HG02943 (cell line): ENCODE results near the gene HOMER1.
"Not testable (repeated sequence)": the region's sequence is repeated elsewhere in the genome, so short reads cannot be mapped to it uniquely, and the experiment has no call there.

Experiments
- ATAC-seq: cut with Tn5 transposase; IDR thresholded peaks from one replicate; pipeline ENCODE4 v1.9.1; 2021; ENCODE audit warnings: mild to moderate bottlenecking, low read depth, moderate library complexity; ENCODE audit not compliant: unreplicated experiment

The HOMER1 gene

GRCh38 chr5:79436224-79436623 lies 77.7 kb downstream of the HOMER1 start:
- no peak for ATAC-seq

- no peak for ATAC-seq
Observed at GRCh38 chr5:79430196-79430595, 83.7 kb downstream of the HOMER1 start.

- no peak for ATAC-seq
Observed at GRCh38 chr5:79423296-79423695, 90.6 kb downstream of the HOMER1 start.

DNA sequence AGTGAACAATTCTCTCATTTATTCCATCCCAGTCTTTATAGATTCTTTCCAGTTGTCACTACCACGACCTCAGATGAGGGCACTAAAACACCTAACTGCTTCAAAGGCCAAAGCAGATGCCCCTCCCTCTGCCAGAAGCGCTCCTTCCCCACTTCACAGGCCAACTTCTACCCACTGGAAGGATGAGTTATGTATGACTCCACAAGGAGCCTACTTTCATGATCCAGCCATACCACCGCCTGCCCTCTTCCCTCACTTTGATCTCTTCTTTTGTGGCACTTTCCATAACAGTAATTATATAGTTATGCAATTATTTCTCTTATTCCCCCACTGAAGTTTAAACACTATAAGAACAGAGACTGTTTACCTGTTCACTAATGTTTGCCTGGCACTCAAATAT lies 93.7 kb downstream of the HOMER1 start:
- no peak for ATAC-seq

GRCh38 chr5:79418276-79418675 lies 95.7 kb downstream of the HOMER1 start:
- ATAC-seq: no peak

DNA sequence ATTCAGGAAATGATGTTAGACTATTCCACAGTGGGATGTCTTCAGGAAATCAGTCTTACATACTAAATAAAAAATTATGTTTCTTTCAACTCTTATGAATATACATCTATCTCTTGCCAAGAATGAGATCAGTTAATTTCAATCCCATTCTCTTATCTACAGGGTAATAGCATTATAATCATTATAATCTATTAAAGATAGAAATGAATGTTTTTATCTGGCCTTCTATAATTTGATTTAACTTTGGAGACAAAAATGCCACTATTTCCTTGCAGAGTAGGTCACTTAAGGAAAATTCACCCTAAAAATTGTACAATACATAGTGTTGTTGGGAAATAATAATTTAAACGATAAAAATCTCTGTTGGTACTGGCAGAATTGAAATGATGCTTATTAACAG lies 96.4 kb downstream of the HOMER1 start:
- no peak for ATAC-seq

- no peak for ATAC-seq
Observed at GRCh38 chr5:79416499-79416898, 97.4 kb downstream of the HOMER1 start.

GRCh38 chr5:79413112-79413511 lies 100.8 kb downstream of the HOMER1 start:
- ATAC-seq: no peak

DNA sequence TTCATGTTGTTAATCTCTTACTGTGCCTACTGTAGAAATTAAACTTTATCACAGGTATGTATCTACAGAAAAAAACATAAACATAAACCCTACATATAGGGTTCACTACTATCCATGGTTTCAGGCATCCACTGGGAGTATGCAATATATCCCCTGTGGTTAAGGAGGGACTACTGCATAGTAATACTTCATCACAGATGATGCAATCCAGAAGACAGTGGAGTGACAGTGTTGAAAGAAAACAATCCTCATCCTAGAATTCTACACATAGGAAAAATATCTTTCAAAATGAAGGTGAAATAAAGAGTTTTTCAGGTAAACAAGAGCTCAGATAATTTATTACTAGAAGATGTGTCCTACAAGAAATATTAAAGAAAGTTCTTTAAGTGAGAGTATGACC lies 105.9 kb downstream of the HOMER1 start:
- ATAC-seq: no peak

DNA sequence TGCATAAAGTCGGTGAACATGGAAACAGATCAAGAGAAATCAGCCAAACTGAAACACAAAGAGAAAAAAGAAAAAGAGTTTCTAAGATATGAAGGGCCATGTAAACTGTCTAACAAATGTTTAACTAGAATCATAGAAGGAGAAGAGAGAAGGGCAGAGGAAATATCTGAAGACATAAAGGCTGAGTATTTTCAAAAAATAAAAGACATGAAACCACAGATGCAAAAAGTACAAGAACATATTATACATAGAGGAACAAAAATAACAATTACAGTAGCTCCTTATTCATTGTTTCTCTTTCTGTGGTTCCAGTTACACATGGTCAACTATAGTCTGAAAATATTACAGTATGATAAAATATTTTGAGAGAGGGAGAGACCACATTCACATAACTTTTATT lies 106.3 kb downstream of the HOMER1 start:
- no peak for ATAC-seq

- no peak for ATAC-seq
Observed at GRCh38 chr5:79401216-79401615, 112.7 kb downstream of the HOMER1 start.

- ATAC-seq: no peak
Observed at GRCh38 chr5:79399046-79399445, 114.9 kb downstream of the HOMER1 start.

DNA sequence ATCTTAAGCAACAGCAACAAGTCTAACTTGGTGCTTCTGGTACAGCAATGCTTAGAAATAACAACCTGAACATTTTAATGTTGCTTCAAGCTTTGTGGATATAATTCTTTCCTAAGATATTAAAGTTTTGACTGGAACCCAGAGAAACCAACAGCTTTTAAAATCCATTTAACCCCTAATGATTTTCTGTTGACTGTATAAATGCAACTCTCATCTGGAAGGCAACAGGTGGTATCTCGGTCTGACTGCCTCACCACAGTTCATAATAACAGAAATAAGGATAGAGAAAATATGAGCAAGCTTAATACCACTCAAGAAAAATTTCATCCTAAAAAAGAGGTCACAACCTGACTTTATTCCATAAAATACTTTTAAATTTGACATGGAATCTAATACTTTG lies 116.9 kb downstream of the HOMER1 start:
- ATAC-seq: no peak

DNA sequence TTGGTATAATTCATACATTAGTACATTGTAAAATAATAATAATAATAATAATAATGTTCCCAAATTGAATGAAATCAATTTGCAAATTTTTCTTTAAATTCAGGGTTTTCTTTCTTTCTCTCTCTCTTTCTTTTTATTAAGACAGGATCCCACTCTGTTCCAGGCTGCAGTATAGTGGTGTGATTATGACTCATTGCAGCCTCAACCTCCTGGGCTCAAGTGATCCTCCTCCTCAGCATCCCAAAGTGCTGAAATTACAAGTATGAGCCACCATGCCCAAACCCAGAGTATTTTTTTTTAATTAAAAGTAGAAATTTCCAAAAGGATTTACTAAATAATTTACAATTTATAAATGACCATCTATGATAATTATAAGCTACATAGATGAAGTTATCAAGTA lies 117.7 kb downstream of the HOMER1 start:
- ATAC-seq: no peak

GRCh38 chr5:79395296-79395695 lies 118.6 kb downstream of the HOMER1 start:
- no peak for ATAC-seq

DNA sequence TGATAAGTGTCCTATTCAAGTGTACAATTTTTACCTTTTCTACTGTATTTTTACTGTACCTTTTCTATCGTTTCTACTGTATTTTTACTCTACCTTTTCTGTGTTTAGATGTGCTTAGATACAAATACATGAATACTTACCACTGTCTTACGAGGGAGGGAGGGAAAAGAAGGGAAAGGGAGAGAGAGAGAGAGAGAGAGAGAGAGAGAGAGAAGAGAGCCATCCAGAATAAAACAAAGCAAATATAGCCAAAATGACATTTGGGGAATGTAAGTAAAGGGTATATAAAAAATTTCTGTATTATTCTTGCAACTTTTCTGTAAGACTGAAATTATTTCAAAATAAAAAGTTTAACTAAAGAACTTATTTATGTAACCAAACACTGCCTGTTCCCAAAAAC lies 121.2 kb downstream of the HOMER1 start:
- no peak for ATAC-seq

- no peak for ATAC-seq
Observed at GRCh38 chr5:79386679-79387078, 127.3 kb downstream of the HOMER1 start.

- not testable (repeated sequence) for ATAC-seq
Observed at GRCh38 chr5:79385126-79385525, 128.8 kb downstream of the HOMER1 start.

- ATAC-seq: no peak
Observed at GRCh38 chr5:79378510-79379186, 135.3 kb downstream of the HOMER1 start.

- no peak for ATAC-seq
Observed at GRCh38 chr5:79357398-79357797, 156.5 kb downstream of the HOMER1 start.

DNA sequence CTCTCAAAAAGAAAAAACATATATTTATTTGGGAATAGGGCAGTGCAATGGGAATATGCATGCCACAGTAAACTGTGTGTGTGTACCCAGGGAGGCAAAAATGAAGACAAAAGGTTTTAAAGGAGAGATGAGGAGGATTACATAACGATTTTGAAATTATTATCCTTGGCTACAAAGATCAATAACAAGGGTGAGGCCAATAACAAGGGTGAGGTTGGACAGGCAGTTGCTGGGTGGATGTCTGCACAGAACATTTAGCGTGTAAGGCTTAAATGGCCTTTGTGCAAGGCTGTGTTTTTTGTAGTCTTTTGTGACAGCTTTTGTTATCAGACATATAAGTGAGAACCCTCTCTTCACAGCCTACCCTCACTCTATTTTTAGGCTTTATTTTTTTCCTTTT lies 164.1 kb downstream of the HOMER1 start:
- no peak for ATAC-seq

DNA sequence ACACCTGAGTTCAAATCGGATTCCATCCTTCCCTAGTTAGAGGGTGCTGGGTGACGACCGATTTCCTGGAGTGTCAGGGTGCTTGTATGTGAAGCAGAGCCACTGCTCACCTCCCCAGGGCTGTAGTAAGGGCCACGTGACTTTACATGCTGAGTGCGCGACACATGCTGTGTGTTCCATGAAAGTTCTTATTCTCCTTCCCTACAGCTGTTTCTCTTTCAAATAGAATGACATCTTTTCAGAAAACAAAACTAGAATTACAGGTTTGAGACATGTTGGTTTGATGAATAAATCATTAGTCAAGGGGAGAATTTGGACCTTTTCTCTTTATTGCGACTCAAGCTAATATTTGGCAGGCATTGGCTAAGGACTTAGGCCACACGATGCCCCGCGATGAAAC lies 164.9 kb downstream of the HOMER1 start:
- no peak for ATAC-seq

- no peak for ATAC-seq
Observed at GRCh38 chr5:79346420-79346824, 167.5 kb downstream of the HOMER1 start.
